Measurements from ENCODE around the gene SMYD3. TPM values are rescaled to one million over a fixed set of nuclear protein-coding genes. Genes with fewer than 3 reads are reported as not detected.

The SMYD3 gene
- total RNA-seq, 1 donor from 2014 or later, result 20.8 TPM

- no peak overlapping the region for H3K27ac Mint-ChIP-seq
- peaks cover 7% of the 10 kb centered on the region for H3K36me3 Mint-ChIP-seq (ENCODE audit: low read depth)
- intact Hi-C loops (cut with micrococcal nuclease), result no loop called here
- ATAC-seq (ENCODE audit: low read depth), result no peak
- no peaks in the 10 kb centered on the region for H3K4me1 Mint-ChIP-seq
- H3K27me3 Mint-ChIP-seq, result no peaks in the 10 kb centered on the region
- TF ChIP-seq CTCF (IDR thresholded peaks at IDR 0.05), result no peak
- H3K4me3 Mint-ChIP-seq, result no peak overlapping the region
- no peaks in the 10 kb centered on the region for H3K9me3 Mint-ChIP-seq
- ChIA-PET POLR2A (no interaction called here), CTCF (no interaction called here)
- no peak for DNase-seq
These were observed 228.7 kb downstream of the SMYD3 start for GRCh38 chr1:246278371-246278770.

- no peak for ATAC-seq (ENCODE audit: low read depth)
- no peak for DNase-seq
- Mint-ChIP-seq H3K27ac (no peak overlapping the region), H3K4me3 (no peak overlapping the region), H3K27me3 (no peaks in the 10 kb centered on the region), H3K36me3 (ENCODE audit: low read depth) (peaks cover 6% of the 10 kb centered on the region), H3K9me3 (no peaks in the 10 kb centered on the region), H3K4me1 (no peaks in the 10 kb centered on the region)
- TF ChIP-seq CTCF (IDR thresholded peaks at IDR 0.05), result no peak
- ChIA-PET POLR2A (no interaction called here), CTCF (no interaction called here)
- intact Hi-C loops (cut with micrococcal nuclease), result no loop called here
These were observed 232.0 kb downstream of the SMYD3 start for GRCh38 chr1:246275036-246275435.

- CTCF ChIA-PET, result no interaction called here
- Mint-ChIP-seq H3K27ac (no peak overlapping the region), H3K4me1 (no peaks in the 10 kb centered on the region), H3K36me3 (ENCODE audit: low read depth) (peaks cover 6% of the 10 kb centered on the region), H3K9me3 (no peaks in the 10 kb centered on the region), H3K4me3 (no peak overlapping the region), H3K27me3 (no peaks in the 10 kb centered on the region)
- ATAC-seq (ENCODE audit: low read depth), result no peak
- DNase-seq, result no peak
- POLR2A ChIA-PET, result no interaction called here
- intact Hi-C loops (cut with micrococcal nuclease), result no loop called here
- TF ChIP-seq CTCF (IDR thresholded peaks at IDR 0.05), result no peak
These were observed 232.9 kb downstream of the SMYD3 start for GRCh38 chr1:246274186-246274585.

- H3K4me1 Mint-ChIP-seq, result no peaks in the 10 kb centered on the region
- no peak overlapping the region for H3K4me3 Mint-ChIP-seq
- H3K27me3 Mint-ChIP-seq, result no peaks in the 10 kb centered on the region
- ChIA-PET POLR2A (no interaction called here), CTCF (no interaction called here)
- no peaks in the 10 kb centered on the region for H3K9me3 Mint-ChIP-seq
- H3K27ac Mint-ChIP-seq, result no peak overlapping the region
- DNase-seq (no peak), ATAC-seq (ENCODE audit: low read depth) (no peak)
- no peak for TF ChIP-seq CTCF (IDR thresholded peaks at IDR 0.05)
- intact Hi-C loops (cut with micrococcal nuclease), result no loop called here
- H3K36me3 Mint-ChIP-seq (ENCODE audit: low read depth), result peaks cover 6% of the 10 kb centered on the region
These were observed 235.6 kb downstream of the SMYD3 start for GRCh38 chr1:246271516-246271915.

- POLR2A ChIA-PET, result no interaction called here
- no peak for TF ChIP-seq CTCF (IDR thresholded peaks at IDR 0.05)
- Mint-ChIP-seq H3K4me1 (no peaks in the 10 kb centered on the region), H3K27me3 (no peaks in the 10 kb centered on the region), H3K27ac (no peak overlapping the region), H3K36me3 (ENCODE audit: low read depth) (peaks cover 6% of the 10 kb centered on the region), H3K4me3 (no peak overlapping the region), H3K9me3 (no peaks in the 10 kb centered on the region)
- DNase-seq (no peak), ATAC-seq (ENCODE audit: low read depth) (no peak)
- CTCF ChIA-PET, result no interaction called here
- intact Hi-C loops (cut with micrococcal nuclease), result no loop called here
These were observed 236.8 kb downstream of the SMYD3 start for GRCh38 chr1:246270236-246270635.
